BJ (cell line): Measurements from ENCODE around the gene GALNT12. TPM values are rescaled to one million over a fixed set of nuclear protein-coding genes. Genes with fewer than 3 reads are reported as not detected.

Experiments used
- CTCF ChIA-PET: fragments of 350-600 bp; formaldehyde crosslinking; extraction: SDS; loops from one replicate; lab custom pipeline; 2021; ENCODE audit warnings: antibody characterized with exemption, inconsistent platforms; lab: Yijun Ruan, JAX
- POLR2A ChIA-PET: fragments of 300-600 bp; sonication (Branson Sonifier 250); formaldehyde crosslinking; extraction: SDS; loops from one replicate; lab custom pipeline; 2021; ENCODE audit warnings: antibody characterized with exemption; lab: Charles Lee
- DNase-seq: peaks from one replicate; pipeline ENCODE4 v3.0.0-alpha.2; 2011; ENCODE audit warnings: low read depth
- H3K27me3 ChIP-seq: 2 replicates; pipeline ENCODE4 v1.6.0; 2011; ENCODE audit warnings: low read length; ENCODE audit not compliant: control insufficient read depth, insufficient read depth
- H3K36me3 ChIP-seq: 2 replicates; pipeline ENCODE4 v1.5.1; 2011; ENCODE audit warnings: low read length; ENCODE audit not compliant: control insufficient read depth, insufficient read depth
- H3K4me3 ChIP-seq: 2 replicates; pipeline ENCODE4 v1.5.1; 2011; ENCODE audit warnings: low read depth, mild to moderate bottlenecking, control low read depth, low read length
- CTCF ChIP-seq: IDR thresholded peaks from 2 replicates; pipeline ENCODE4 v1.5.1; 2011; ENCODE audit warnings: low read depth, mild to moderate bottlenecking, control low read depth, inconsistent platforms, low read length, moderate library complexity; ENCODE audit not compliant: insufficient read depth
- polyA plus RNA-seq: library from polyadenylated mRNA; depleted of rRNA; stranded (reverse); fragments of >200 nt; gene quantifications from 2 replicates; pipeline ENCODE4 v1.2.3, GENCODE V29; 2011

The GALNT12 gene
- polyA plus RNA-seq, 1 experiment, result 4.2 TPM

GRCh38 chr9:98886691-98887229 is 79.3 kb downstream of the GALNT12 start:
- POLR2A ChIA-PET, result no interaction called here
- H3K4me3 ChIP-seq, result no peak overlapping the region
- H3K36me3 ChIP-seq, result no peaks in the 10 kb centered on the region
- no peaks in the 10 kb centered on the region; the same call in 1 of the 2 replicates for H3K27me3 ChIP-seq
- TF ChIP-seq CTCF, result no peak
- CTCF ChIA-PET, result interaction anchor here (0.5 kb wide), 1 partner anchor 18 kb away, joined by 3 read pairs; no protein-coding TSS in a partner anchor
- no peak for DNase-seq

- no peak for TF ChIP-seq CTCF
- DNase-seq, result no peak
- ChIA-PET POLR2A (no interaction called here), CTCF (interaction anchor here (0.8 to 1.5 kb wide), 3 partner anchors 19 to 110 kb away, joined by 3 to 4 read pairs (median 3); no protein-coding TSS in a partner anchor)
- Histone ChIP-seq H3K4me3 (no peak overlapping the region), H3K36me3 (no peaks in the 10 kb centered on the region), H3K27me3 (no peaks in the 10 kb centered on the region)
Measured at GRCh38 chr9:98887918-98888510, 80.5 kb downstream of the GALNT12 start.

- H3K27me3 ChIP-seq, result no peaks in the 10 kb centered on the region
- CTCF ChIA-PET, result interaction anchor here (1.5 kb wide), 1 partner anchor 20 kb away, joined by 3 read pairs; no protein-coding TSS in a partner anchor
- DNase-seq, result no peak
- H3K36me3 ChIP-seq, result no peaks in the 10 kb centered on the region
- TF ChIP-seq CTCF, result no peak
- POLR2A ChIA-PET, result no interaction called here
- no peak overlapping the region for H3K4me3 ChIP-seq
Measured at GRCh38 chr9:98888801-98889421, 81.4 kb downstream of the GALNT12 start.

- no peak for TF ChIP-seq CTCF
- CTCF ChIA-PET, result no interaction called here
- POLR2A ChIA-PET, result no interaction called here
Measured at GRCh38 chr9:98890256-98890655, 82.8 kb downstream of the GALNT12 start.

GRCh38 chr9:98892288-98892687 is 84.8 kb downstream of the GALNT12 start:
- H3K36me3 ChIP-seq, result no peaks in the 10 kb centered on the region
- ChIA-PET POLR2A (no interaction called here), CTCF (interaction anchor here (0.6 to 1.4 kb wide), 5 partner anchors 13 to 248 kb away, joined by 3 to 4 read pairs (median 3); no protein-coding TSS in a partner anchor)
- no peaks in the 10 kb centered on the region for H3K27me3 ChIP-seq
- no peak for TF ChIP-seq CTCF
- no peak for DNase-seq
- H3K4me3 ChIP-seq, result no peak overlapping the region

More at GRCh38 chr9:98890256-98890655, 82.8 kb downstream of the GALNT12 start:
- DNase-seq, result no peak
- Histone ChIP-seq H3K4me3 (no peak overlapping the region), H3K36me3 (no peaks in the 10 kb centered on the region), H3K27me3 (no peaks in the 10 kb centered on the region)
